GM18909 (cell line): ENCODE data around the gene UTS2R.

ENCODE experiments used
- ATAC-seq: cut with Tn5 transposase; IDR thresholded peaks from one replicate; pipeline ENCODE4 v1.9.1; 2021; ENCODE audit warnings: mild to moderate bottlenecking; ENCODE audit not compliant: unreplicated experiment, poor library complexity

UTS2R gene

GRCh38 chr17:82371333-82372248 is at the start of gene UTS2R:
Gene UTS2R, plus strand, starts transcription at chr17:82371765. Its CDS starts 2,560 bp downstream, at chr17:82374325.
- no peak for ATAC-seq

GRCh38 chr17:82321947-82322466 is 49.6 kb upstream of the UTS2R start:
- ATAC-seq, result no peak

GRCh38 chr17:82322526-82323453 is 48.8 kb upstream of the UTS2R start:
- ATAC-seq, result no peak

- ATAC-seq, result no peak
Observed at GRCh38 chr17:82323514-82324234, 47.9 kb upstream of the UTS2R start.

GRCh38 chr17:82324566-82325285 is 46.8 kb upstream of the UTS2R start:
- ATAC-seq, result no peak

GRCh38 chr17:82325286-82326180 is 46.0 kb upstream of the UTS2R start:
- ATAC-seq, result no peak

- ATAC-seq, result no peak
Observed at GRCh38 chr17:82327289-82327688, 44.3 kb upstream of the UTS2R start.

GRCh38 chr17:82327757-82328140 is 43.8 kb upstream of the UTS2R start:
- no peak for ATAC-seq

GRCh38 chr17:82328141-82328993 is 43.2 kb upstream of the UTS2R start:
- no peak for ATAC-seq

- ATAC-seq, result no peak
Observed at GRCh38 chr17:82328994-82329507, 42.5 kb upstream of the UTS2R start.

GRCh38 chr17:82329683-82330321 is 41.8 kb upstream of the UTS2R start:
- ATAC-seq, result no peak

- no peak for ATAC-seq
Observed at GRCh38 chr17:82330322-82331239, 41.0 kb upstream of the UTS2R start.

GRCh38 chr17:82331345-82331939 is 40.1 kb upstream of the UTS2R start:
- ATAC-seq, result no peak

GRCh38 chr17:82332669-82333278 is 38.8 kb upstream of the UTS2R start:
- ATAC-seq, result no peak
